ENCODE data around the gene AKAP10. TPM values are rescaled to one million over a fixed set of nuclear protein-coding genes. Genes with fewer than 3 reads are reported as not detected.

Gene AKAP10
- total RNA-seq, 1 experiment from 2014 or later = 36.8 TPM

- Histone ChIP-seq H3K4me3 (ENCODE audit: low read depth, low read length, poor library complexity, severe bottlenecking) (no peak overlapping the region), H3K4me1 (ENCODE audit: insufficient read depth, low read length, poor library complexity, severe bottlenecking) (peaks cover 8% of the 10 kb centered on the region), H3K27me3 (replicated peaks; ENCODE audit: insufficient read depth, low read depth, low read length, poor library complexity) (no peaks in the 10 kb centered on the region), H3K9me3 (ENCODE audit: low read depth, low read length, poor library complexity, severe bottlenecking) (no peaks in the 10 kb centered on the region), H3K27ac (ENCODE audit: low read depth, low read length, poor library complexity, severe bottlenecking) (no peak overlapping the region), H3K36me3 (ENCODE audit: insufficient read depth, low read length, poor library complexity, severe bottlenecking) (no peaks in the 10 kb centered on the region)
- no TSS peak for BruUV-seq (replicated peaks)
- ChIA-PET POLR2A (ENCODE audit: low non-redundant PET) (no interaction called here), CTCF (no interaction called here)
- no peak for DNase-seq (ENCODE audit: low spot score)
- intact Hi-C loops (cut with micrococcal nuclease; ENCODE audit: unreplicated experiment) = no loop called here
- TF ChIP-seq EZH2 (IDR thresholded peaks at IDR 0.05; ENCODE audit: borderline replicate concordance, low read depth, low read length, poor library complexity, severe bottlenecking) = no peak
- TF ChIP-seq CTCF (conservative IDR thresholded peaks at IDR 0.05; ENCODE audit: low read depth, low read length) = no peak
These were observed 2.5 kb upstream of the AKAP10 start for GRCh38 chr17:19979917-19980770.

GRCh38 chr17:19978805-19979211 is 1.2 kb upstream of the AKAP10 start:
- intact Hi-C loops (cut with micrococcal nuclease; ENCODE audit: unreplicated experiment) = no loop called here
- Histone ChIP-seq H3K4me3 (ENCODE audit: low read depth, low read length, poor library complexity, severe bottlenecking) (no peak overlapping the region), H3K9me3 (ENCODE audit: low read depth, low read length, poor library complexity, severe bottlenecking) (no peaks in the 10 kb centered on the region), H3K36me3 (ENCODE audit: insufficient read depth, low read length, poor library complexity, severe bottlenecking) (no peaks in the 10 kb centered on the region), H3K4me1 (ENCODE audit: insufficient read depth, low read length, poor library complexity, severe bottlenecking) (peaks cover 8% of the 10 kb centered on the region), H3K27ac (ENCODE audit: low read depth, low read length, poor library complexity, severe bottlenecking) (no peak overlapping the region), H3K27me3 (replicated peaks; ENCODE audit: insufficient read depth, low read depth, low read length, poor library complexity) (no peaks in the 10 kb centered on the region)
- DNase-seq (ENCODE audit: low spot score) = no peak
- TF ChIP-seq EZH2 (IDR thresholded peaks at IDR 0.05; ENCODE audit: borderline replicate concordance, low read depth, low read length, poor library complexity, severe bottlenecking) = no peak
- ChIA-PET CTCF (no interaction called here), POLR2A (ENCODE audit: low non-redundant PET) (no interaction called here)
- BruUV-seq (replicated peaks) = no TSS peak

- Histone ChIP-seq H3K9me3 (ENCODE audit: low read depth, low read length, poor library complexity, severe bottlenecking) (no peaks in the 10 kb centered on the region), H3K4me1 (ENCODE audit: insufficient read depth, low read length, poor library complexity, severe bottlenecking) (peaks cover 8% of the 10 kb centered on the region), H3K36me3 (ENCODE audit: insufficient read depth, low read length, poor library complexity, severe bottlenecking) (no peaks in the 10 kb centered on the region), H3K27ac (ENCODE audit: low read depth, low read length, poor library complexity, severe bottlenecking) (peak overlapping the region; percentile 94), H3K27me3 (replicated peaks; ENCODE audit: insufficient read depth, low read depth, low read length, poor library complexity) (no peaks in the 10 kb centered on the region), H3K4me3 (ENCODE audit: low read depth, low read length, poor library complexity, severe bottlenecking) (peak overlapping the region; percentile 98)
- POLR2A ChIA-PET (ENCODE audit: low non-redundant PET) = no interaction called here
- CTCF ChIA-PET = no interaction called here
- intact Hi-C loops (cut with micrococcal nuclease; ENCODE audit: unreplicated experiment) = no loop called here
- TF ChIP-seq CTCF (conservative IDR thresholded peaks at IDR 0.05; ENCODE audit: low read depth, low read length) (no peak), EZH2 (IDR thresholded peaks at IDR 0.05; ENCODE audit: borderline replicate concordance, low read depth, low read length, poor library complexity, severe bottlenecking) (no peak)
- BruUV-seq (replicated peaks) = no TSS peak
- no peak for DNase-seq (ENCODE audit: low spot score)
These were observed 678 bp upstream of the AKAP10 start for GRCh38 chr17:19978209-19978802.
